ENCODE measurements around the gene MYL10.

Gene MYL10

DNA sequence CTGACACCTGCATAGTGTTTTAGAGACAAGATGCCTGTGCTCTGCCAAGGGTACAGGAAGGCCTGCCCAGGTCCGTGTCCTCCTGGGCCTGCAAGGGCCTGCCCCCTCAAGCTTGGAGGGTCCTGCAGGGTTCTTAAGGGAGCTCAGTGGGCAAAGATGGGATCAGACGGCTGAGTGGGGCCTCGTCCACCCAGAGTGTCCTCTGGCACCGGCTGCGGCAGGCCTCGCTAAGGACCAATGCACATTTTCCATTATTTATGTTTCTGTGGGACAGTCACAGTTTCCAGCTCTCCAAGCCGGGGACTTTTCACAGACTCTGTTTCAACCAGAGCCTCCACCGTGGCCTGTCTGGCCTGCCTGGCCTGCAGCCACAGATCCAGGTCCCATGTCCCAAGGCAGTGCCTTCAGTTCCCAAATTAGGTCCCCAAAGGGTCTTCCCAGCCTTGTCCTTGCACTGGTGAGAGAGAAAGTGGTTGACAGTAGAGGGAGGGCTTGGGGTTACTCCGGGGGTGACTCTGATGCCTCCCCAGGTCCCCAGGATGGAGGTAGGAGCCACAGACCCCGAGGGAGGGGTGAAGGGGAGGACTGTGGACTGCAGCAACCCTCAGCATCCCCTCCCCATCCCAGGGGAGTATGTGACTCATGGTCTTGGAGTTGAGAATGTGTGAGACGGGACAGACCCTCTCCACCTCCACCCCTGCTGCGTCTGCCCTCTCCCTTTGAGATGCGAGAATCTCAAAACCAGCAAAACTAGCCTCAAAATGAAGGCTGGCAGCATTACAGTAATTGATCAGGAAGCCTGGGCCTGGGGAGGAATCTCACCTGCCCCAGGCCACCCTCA, 14.8 kb downstream of the MYL10 start:
- H3K9ac ChIP-seq = no peak overlapping the region
- no peaks in the 10 kb centered on the region for H3K9me3 ChIP-seq (ENCODE audit: control insufficient read depth, low read length)
- no peaks in the 10 kb centered on the region for H3K4me1 ChIP-seq
- no peak overlapping the region for H3K4me2 ChIP-seq (ENCODE audit: low read length)
- H2AFZ ChIP-seq = no peak overlapping the region
- no peaks in the 10 kb centered on the region for H3K79me2 ChIP-seq
- H3K36me3 ChIP-seq (ENCODE audit: control insufficient read depth, insufficient read depth, low read length) = no peaks in the 10 kb centered on the region
- no peak overlapping the region for H3K4me3 ChIP-seq (ENCODE audit: low read depth, low read length)
- TF ChIP-seq, protein P1, sequence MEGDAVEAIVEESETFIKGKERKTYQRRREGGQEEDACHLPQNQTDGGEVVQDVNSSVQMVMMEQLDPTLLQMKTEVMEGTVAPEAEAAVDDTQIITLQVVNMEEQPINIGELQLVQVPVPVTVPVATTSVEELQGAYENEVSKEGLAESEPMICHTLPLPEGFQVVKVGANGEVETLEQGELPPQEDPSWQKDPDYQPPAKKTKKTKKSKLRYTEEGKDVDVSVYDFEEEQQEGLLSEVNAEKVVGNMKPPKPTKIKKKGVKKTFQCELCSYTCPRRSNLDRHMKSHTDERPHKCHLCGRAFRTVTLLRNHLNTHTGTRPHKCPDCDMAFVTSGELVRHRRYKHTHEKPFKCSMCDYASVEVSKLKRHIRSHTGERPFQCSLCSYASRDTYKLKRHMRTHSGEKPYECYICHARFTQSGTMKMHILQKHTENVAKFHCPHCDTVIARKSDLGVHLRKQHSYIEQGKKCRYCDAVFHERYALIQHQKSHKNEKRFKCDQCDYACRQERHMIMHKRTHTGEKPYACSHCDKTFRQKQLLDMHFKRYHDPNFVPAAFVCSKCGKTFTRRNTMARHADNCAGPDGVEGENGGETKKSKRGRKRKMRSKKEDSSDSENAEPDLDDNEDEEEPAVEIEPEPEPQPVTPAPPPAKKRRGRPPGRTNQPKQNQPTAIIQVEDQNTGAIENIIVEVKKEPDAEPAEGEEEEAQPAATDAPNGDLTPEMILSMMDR (IDR thresholded peaks at IDR 0.05) = no peak
- no peaks in the 10 kb centered on the region for H3K27me3 ChIP-seq (ENCODE audit: control insufficient read depth, insufficient read depth, low read length)
- no peak overlapping the region for H3K27ac ChIP-seq

DNA sequence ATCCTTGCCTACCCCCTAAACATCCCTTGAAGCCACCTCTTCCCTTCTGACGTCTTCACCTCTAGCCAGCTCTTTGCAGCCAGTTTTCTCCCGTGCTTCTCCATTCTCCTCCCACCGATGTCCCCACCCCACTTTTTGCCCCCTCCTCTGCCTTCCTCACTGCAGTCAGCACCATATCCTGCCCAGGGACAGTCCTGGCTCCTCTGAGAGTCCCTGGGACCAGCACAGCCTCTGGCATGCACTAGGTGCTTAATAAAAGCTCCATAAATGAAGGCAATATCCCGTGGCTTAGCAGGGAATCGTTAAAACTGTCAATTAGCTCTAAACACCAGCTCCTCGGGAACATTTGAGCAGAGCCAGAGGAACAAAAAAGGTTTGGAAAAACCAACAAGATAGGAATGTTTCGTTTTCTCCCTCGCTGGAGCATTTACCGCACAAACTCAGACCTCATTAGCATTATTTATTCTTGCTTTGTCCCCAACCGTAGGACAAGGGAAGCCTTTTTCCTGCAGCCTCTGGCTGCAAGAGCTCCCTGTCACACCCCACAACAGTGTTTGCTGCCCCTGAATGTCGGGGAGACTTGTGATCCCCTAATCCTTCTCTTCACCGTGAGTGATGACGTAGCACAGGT, 16.1 kb downstream of the MYL10 start:
- no peak overlapping the region for H3K4me2 ChIP-seq (ENCODE audit: low read length)
- H3K79me2 ChIP-seq = no peaks in the 10 kb centered on the region
- H3K4me3 ChIP-seq (ENCODE audit: low read depth, low read length) = no peak overlapping the region
- H3K9ac ChIP-seq = no peak overlapping the region
- H3K27me3 ChIP-seq (ENCODE audit: control insufficient read depth, insufficient read depth, low read length) = no peaks in the 10 kb centered on the region
- no peak overlapping the region for H3K27ac ChIP-seq
- no peak overlapping the region for H2AFZ ChIP-seq
- TF ChIP-seq, protein P1 (IDR thresholded peaks at IDR 0.05) = no peak
- no peaks in the 10 kb centered on the region for H3K9me3 ChIP-seq (ENCODE audit: control insufficient read depth, low read length)
- no peaks in the 10 kb centered on the region for H3K36me3 ChIP-seq (ENCODE audit: control insufficient read depth, insufficient read depth, low read length)
- peaks cover 4% of the 10 kb centered on the region for H3K4me1 ChIP-seq

DNA sequence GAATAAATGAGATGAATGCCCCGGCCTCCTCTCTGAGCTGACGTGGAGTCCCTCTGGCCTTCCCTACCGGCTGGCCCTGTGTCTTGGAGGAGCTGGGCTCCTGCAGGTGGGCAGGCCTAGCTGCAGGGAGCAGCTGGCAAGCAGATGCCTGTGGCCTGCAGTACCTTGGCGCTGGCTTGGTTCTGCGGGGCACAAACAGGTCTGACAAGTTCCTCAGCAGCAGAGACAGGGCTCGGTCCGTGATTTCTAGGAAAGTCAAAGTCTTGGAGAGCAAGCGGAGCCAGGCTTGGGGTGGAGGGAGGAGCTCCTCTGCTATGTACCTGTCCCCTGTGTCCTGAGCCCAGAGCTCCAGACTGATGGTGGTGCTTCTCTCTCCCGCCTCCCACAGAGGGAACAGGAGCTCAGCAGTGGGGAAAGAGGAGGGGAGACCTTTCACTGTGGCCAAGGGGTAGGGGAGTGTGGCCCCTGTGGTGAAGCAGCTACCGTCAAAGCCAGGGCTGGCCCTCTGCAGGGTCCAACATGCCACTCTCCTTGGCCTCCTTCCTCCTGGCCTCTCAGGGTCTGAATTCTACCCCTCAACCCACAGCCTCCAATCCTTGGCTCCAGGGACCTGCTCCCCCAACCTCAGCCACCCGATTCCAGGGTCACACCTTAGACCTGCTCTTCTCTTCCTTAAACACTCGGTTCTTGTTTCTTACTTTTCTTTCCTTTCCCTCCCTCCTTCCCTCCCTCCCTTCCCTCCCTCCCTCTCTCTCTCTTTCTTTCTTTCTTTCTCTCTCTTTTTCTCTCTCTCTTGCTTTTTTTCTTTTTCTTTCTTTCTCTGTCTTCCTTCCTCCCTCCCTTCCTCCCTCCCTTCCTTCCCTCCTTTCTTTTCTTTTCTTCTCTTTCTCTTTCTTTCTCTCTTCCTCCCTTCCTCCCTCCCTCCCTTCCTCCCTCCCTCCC, 20.1 kb downstream of the MYL10 start:
- Histone ChIP-seq H3K4me3 (ENCODE audit: low read depth, low read length) (no peak overlapping the region), H2AFZ (peak overlapping the region; percentile 74), H3K27me3 (ENCODE audit: control insufficient read depth, insufficient read depth, low read length) (no peaks in the 10 kb centered on the region), H3K79me2 (no peaks in the 10 kb centered on the region), H3K27ac (peak overlapping the region; percentile 41), H3K36me3 (ENCODE audit: control insufficient read depth, insufficient read depth, low read length) (no peaks in the 10 kb centered on the region), H3K4me1 (peaks cover 4% of the 10 kb centered on the region), H3K4me2 (ENCODE audit: low read length) (no peak overlapping the region), H3K9me3 (ENCODE audit: control insufficient read depth, low read length) (no peaks in the 10 kb centered on the region), H3K9ac (no peak overlapping the region)
- TF ChIP-seq, protein P1 (IDR thresholded peaks at IDR 0.05) = no peak

DNA sequence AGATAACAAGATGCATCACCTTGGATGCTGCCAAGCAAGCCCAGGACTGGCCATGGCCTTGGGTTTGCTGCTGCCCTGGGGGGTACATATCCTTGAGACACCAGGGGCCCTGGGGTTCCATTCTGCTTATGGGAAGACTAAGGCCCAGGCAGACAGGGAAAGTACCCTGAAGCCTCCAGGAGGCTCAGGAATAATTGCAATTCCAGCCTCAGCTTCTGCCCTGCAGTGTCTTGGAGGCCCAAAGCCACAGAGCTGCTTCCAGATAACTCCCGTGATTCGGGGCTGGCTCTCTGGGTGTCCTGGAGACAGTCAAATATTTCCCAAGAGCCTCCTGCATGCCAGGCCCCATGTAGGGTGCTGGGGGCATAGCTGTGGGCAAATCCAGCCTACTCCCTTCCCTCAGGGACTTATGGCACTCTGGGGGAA, 22.6 kb downstream of the MYL10 start:
- Histone ChIP-seq H3K27me3 (ENCODE audit: control insufficient read depth, insufficient read depth, low read length) (no peaks in the 10 kb centered on the region), H3K79me2 (no peaks in the 10 kb centered on the region), H3K4me2 (ENCODE audit: low read length) (no peak overlapping the region), H2AFZ (no peak overlapping the region), H3K9ac (no peak overlapping the region), H3K27ac (no peak overlapping the region), H3K4me3 (ENCODE audit: low read depth, low read length) (no peak overlapping the region), H3K36me3 (ENCODE audit: control insufficient read depth, insufficient read depth, low read length) (no peaks in the 10 kb centered on the region), H3K4me1 (peaks cover 4% of the 10 kb centered on the region), H3K9me3 (ENCODE audit: control insufficient read depth, low read length) (no peaks in the 10 kb centered on the region)
- TF ChIP-seq, protein P1 (IDR thresholded peaks at IDR 0.05) = no peak

Measured in parathyroid adenoma (tissue), 2 donors.